Right atrium auricular region (tissue), 2 donors: Measurements from ENCODE around the gene RTN4RL1. TPM values are rescaled to one million over a fixed set of nuclear protein-coding genes. Genes with fewer than 3 reads are reported as not detected.

Experiments used
- DNase-seq: peaks from one replicate; pipeline ENCODE4 v3.0.0-alpha.2; 2019; ENCODE audit warnings: low spot score
- H3K27ac ChIP-seq, 2 donors: fragments of 200-600 bp; sonication (generic); 1 replicate in 1 of 2; 2 replicates in 1 of 2; pipeline ENCODE4 v1.5.1; 2016 to 2019
- H3K27me3 ChIP-seq, 2 donors: fragments of 200-600 bp; sonication (generic); one replicate each; pipeline versions ENCODE4 v1.5.1 to v1.6.0; 2017 to 2019
- H3K36me3 ChIP-seq: fragments of 200-600 bp; sonication (generic); one replicate; pipeline ENCODE4 v1.5.1; 2016
- H3K4me1 ChIP-seq, 2 donors: fragments of 200-600 bp; sonication (generic); one replicate each; pipeline versions ENCODE4 v1.5.1 to v1.6.0; 2017 to 2019
- H3K4me3 ChIP-seq, 2 donors: fragments of 200-600 bp; sonication (generic); 1 replicate in 1 of 2; 2 replicates in 1 of 2; pipeline ENCODE4 v1.5.1; 2017 to 2019; ENCODE audit warnings: mild to moderate bottlenecking in 1 of 2, moderate library complexity in 1 of 2
- H3K9me3 ChIP-seq, 2 donors: fragments of 200-600 bp; sonication (generic); one replicate each; pipeline ENCODE4 v1.5.1; 2019
- total RNA-seq, 2 donors: library from RNA; depleted of rRNA; stranded (reverse); fragments of >200 nt; gene quantifications; one replicate each; pipeline ENCODE4 v1.1.0, GENCODE V29; 2016
- TF ChIP-seq, protein P1 (sequence below), 2 donors: fragments of 200-600 bp; sonication (generic); IDR thresholded peaks; one replicate each; pipeline ENCODE4 v1.5.1; 2019; ENCODE audit warnings: antibody characterized with exemption in 2 of 2

RTN4RL1 gene
- total RNA-seq, 2 donors from 2014 or later = 1.8 to 5.0 TPM

DNA sequence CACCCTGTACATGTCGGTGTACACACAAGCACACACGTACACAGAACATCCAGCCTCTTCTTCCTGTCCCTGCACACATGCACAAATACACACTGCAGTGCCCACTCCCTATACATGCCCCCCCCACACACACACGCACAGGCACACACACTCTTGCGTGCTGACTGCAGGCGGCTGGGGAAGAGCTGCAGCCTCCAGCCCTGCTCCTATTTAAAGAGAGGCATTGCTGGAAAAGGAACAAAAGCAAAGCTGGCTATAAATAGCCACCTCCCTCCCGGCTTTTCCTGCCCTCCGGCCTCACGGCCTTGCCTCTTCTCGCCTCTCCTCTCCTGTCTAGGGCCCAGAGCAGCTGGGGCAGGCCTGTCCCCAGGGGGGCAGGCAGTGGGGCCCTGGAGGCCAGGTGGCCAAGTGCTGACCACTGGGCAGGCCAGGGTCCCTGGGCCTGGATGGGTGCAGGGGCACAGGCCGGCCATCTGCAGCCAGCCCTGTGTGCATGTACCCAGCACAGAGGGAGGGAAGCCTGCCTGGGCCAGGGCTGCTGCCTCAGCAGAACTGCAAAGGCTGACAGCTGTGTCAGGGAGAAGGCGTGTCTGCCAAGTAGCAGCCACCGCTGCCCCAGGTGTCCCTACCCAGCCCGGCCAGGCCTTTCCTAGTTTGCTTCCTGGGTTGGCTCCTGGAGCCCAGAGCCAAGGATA is 25.4 kb downstream of the RTN4RL1 start:
- Histone ChIP-seq H3K4me1 (peaks cover 0 to 50% of the 10 kb centered on the region in 2 donors), H3K9me3 (no peaks in the 10 kb centered on the region), H3K27me3 (no peaks in the 10 kb centered on the region), H3K27ac (peak overlapping the region; percentile 87 to 88), H3K4me3 (no peak overlapping the region), H3K36me3 (no peaks in the 10 kb centered on the region)
- no peak for DNase-seq
- TF ChIP-seq, protein P1, sequence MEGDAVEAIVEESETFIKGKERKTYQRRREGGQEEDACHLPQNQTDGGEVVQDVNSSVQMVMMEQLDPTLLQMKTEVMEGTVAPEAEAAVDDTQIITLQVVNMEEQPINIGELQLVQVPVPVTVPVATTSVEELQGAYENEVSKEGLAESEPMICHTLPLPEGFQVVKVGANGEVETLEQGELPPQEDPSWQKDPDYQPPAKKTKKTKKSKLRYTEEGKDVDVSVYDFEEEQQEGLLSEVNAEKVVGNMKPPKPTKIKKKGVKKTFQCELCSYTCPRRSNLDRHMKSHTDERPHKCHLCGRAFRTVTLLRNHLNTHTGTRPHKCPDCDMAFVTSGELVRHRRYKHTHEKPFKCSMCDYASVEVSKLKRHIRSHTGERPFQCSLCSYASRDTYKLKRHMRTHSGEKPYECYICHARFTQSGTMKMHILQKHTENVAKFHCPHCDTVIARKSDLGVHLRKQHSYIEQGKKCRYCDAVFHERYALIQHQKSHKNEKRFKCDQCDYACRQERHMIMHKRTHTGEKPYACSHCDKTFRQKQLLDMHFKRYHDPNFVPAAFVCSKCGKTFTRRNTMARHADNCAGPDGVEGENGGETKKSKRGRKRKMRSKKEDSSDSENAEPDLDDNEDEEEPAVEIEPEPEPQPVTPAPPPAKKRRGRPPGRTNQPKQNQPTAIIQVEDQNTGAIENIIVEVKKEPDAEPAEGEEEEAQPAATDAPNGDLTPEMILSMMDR (IDR thresholded peaks at IDR 0.05) = no peak

DNA sequence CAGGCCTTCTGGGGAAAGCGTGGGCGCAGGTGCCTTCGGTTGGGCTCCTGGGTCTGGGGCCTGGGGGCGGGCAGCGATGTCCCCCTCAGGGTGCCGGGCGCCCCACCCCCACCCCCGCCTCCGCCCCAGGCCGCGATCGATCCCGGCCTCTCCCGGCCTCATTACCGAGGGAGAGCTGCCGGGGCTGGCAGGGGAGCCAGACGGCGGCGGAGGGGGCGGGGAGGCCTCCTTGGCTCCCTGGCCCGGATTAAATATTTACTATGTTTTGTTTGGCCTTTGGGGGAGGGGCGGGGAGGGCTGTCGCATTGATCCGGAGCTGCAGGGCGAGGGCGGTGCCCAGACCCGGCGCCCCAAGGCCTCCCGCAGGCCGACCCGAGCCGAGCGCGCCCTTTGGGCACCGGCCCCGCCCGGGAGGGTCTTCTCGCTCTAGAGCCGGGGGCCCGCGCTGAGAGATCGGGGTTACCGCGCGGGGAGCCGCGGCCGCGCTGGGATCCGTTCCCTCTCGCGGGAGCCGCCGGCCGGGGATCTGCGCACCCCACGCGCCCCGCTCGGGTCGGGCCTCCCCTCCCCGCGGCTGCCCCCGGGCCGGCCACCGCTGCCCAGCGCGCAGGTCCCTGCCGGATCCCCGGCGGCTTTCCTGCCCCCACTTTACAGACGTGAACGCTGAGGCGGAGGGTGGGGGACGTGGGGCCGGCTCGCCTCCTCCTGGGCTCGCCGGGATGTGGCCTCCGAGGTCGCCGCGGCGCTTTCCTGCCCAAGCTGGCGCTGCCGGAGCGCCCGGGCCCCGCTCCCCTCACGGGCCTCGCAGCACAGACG is 27.0 kb downstream of the RTN4RL1 start:
- H3K27ac ChIP-seq = peak overlapping the region; percentile 34 to 87
- TF ChIP-seq, protein P1 (IDR thresholded peaks at IDR 0.05) = no peak
- DNase-seq = no peak
- no peaks in the 10 kb centered on the region for H3K9me3 ChIP-seq
- H3K4me1 ChIP-seq = peaks cover 0 to 46% of the 10 kb centered on the region in 2 donors
- no peaks in the 10 kb centered on the region for H3K36me3 ChIP-seq
- peak overlapping the region; percentile 32 to 53 for H3K4me3 ChIP-seq
- no peaks in the 10 kb centered on the region for H3K27me3 ChIP-seq

DNA sequence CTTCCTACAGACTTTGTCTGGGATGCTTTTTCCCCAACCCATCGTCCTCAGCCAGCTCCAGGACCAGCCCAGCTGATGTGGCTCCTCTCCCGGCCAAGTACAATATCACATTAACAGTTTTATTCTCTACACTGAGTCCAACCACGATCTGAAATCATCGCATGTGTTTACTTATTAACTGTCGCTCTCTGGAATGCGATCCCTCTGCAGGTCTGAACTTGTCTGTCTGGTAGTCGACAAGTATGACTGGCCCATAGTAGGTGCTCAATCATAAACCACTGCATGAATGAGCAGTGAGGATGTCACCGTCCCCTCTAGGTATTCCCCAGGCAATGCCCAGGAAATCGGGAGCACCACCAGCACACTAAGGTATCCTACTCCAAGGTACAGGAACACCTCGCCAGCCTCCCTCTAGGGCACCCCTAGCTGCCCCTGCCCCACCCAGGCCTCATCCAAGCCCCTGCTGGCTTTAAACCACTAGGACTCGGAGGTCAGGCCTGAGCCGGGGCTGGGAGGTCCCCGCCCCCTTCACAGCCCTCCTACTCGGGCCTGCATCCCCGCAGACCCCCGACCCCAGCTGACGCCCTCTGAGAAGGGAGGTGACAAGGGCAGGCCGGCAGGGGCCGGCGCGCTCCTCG is 27.7 kb downstream of the RTN4RL1 start:
- Histone ChIP-seq H3K27me3 (no peaks in the 10 kb centered on the region), H3K4me3 (peak overlapping the region in 1 of 2 donors; percentile 53), H3K27ac (peak overlapping the region; percentile 46 to 87), H3K9me3 (no peaks in the 10 kb centered on the region), H3K4me1 (peaks cover 0 to 46% of the 10 kb centered on the region in 2 donors), H3K36me3 (no peaks in the 10 kb centered on the region)
- DNase-seq = no peak
- TF ChIP-seq, protein P1 (IDR thresholded peaks at IDR 0.05) = no peak

DNA sequence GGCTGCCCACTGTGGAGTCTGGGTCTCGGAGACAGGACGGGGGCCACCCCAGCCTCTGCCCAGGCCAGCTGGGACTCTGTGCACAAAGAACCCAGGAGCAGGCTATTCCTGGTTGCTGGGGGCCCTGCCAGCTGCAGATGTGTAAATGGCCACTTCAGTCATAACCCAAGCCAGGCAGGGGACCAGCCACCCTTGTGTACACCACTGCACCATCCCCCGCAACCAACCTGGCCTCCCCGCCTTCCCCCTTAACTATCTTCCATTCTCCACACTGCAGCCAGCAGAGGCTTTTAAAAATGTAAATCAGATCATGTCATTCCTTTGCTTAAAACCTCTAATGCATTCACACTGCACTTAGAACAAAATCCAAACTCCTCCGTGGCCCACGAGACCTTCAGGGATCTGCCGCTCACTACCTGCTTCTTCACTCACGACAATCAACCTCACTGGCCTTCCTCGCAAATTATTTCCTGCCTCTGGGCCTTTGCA is 28.3 kb downstream of the RTN4RL1 start:
- Histone ChIP-seq H3K4me3 (no peak overlapping the region), H3K27ac (peak overlapping the region; percentile 46 to 87), H3K36me3 (no peaks in the 10 kb centered on the region), H3K27me3 (no peaks in the 10 kb centered on the region), H3K9me3 (no peaks in the 10 kb centered on the region), H3K4me1 (peaks cover 0 to 46% of the 10 kb centered on the region in 2 donors)
- DNase-seq = no peak
- TF ChIP-seq, protein P1 (IDR thresholded peaks at IDR 0.05) = no peak

DNA sequence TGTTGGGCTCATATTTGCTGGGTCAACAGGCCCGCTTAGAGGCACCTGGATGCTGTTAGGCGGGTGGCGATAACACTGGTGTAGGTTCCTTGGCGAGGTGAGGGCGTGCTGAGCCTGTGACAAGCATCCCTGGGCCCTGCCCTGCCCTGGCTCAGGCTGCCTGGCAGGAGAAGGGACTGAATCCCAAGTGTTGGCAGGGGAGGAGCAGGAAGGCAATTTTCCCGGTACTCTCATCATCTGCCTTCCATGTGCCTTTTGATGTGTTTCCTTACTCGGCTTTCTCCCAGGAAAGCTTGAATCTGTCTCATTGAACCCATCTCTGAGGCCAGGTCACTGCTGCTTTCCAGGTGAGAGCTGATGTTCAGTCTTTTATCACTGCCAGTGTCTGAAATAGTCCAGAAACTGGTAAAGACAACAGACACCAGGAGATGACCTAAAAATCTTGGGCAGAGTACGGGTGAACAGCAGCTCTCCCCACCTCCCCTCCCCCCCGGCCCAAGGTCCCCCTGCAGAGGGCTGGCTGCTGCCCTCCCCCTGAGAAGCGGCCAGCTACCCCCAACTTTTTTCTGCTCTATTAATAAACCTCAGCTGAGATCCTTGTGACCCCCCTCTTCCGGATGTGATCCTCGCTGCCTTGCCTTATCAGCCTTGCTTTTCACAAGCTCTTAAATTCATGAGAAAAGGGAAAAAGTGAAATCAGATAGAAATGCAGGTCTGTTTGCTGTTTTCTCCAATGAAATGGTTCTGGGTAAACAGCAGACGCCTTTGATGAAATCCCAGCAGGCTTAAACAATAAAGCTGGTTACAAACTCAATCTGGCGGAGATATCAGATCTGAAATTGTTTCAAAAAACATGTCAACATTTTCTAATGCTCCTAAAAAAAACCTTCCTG is 29.0 kb downstream of the RTN4RL1 start:
- Histone ChIP-seq H3K4me3 (no peak overlapping the region), H3K9me3 (no peaks in the 10 kb centered on the region), H3K27me3 (no peaks in the 10 kb centered on the region), H3K36me3 (no peaks in the 10 kb centered on the region), H3K4me1 (peaks cover 0 to 46% of the 10 kb centered on the region in 2 donors), H3K27ac (peak overlapping the region; percentile 46 to 87)
- DNase-seq = no peak
- TF ChIP-seq, protein P1 (IDR thresholded peaks at IDR 0.05) = no peak
